Endothelial cell of umbilical vein (primary cell): Measurements from ENCODE around the gene PI4KA. TPM values are rescaled to one million over a fixed set of nuclear protein-coding genes. Genes with fewer than 3 reads are reported as not detected.

Experiments used
- BruUV-seq: library from RNA; stranded (reverse); fragments of 400-500 nt; replicated peaks from 2 replicates; lab custom pipeline; 2021; lab: Mats Ljungman, UMichigan
- CTCF ChIA-PET: fragments of 300-600, 350-600 bp; sonication (Branson Sonifier 250); formaldehyde crosslinking; loops from one replicate; lab custom pipeline; 2021; ENCODE audit warnings: antibody characterized with exemption, inconsistent platforms; lab: Charles Lee
- POLR2A ChIA-PET: fragments of 300-600, 350-600 bp; sonication (Branson Sonifier 250); formaldehyde crosslinking; loops from one replicate; lab custom pipeline; 2021; ENCODE audit warnings: antibody characterized with exemption, inconsistent platforms; lab: Charles Lee
- DNase-seq: peaks from one replicate; pipeline ENCODE4 v3.0.0-alpha.2; 2011; ENCODE audit warnings: low read depth, low spot score
- FAIRE-seq: peaks from 2 replicates; lab custom pipeline; 2011; peaks lifted over from hg19 to GRCh38; lab: Jason Lieb, UNC
- H2AFZ ChIP-seq: 2 replicates; pipeline ENCODE4 v1.6.0; 2012; ENCODE audit warnings: low read depth, low read length, control low read depth, inconsistent platforms
- H3K27ac ChIP-seq: 2 replicates; pipeline ENCODE4 v1.5.1; 2011; ENCODE audit warnings: low read depth, mild to moderate bottlenecking, control low read depth, low read length, moderate library complexity; ENCODE audit not compliant: insufficient read depth
- H3K27me3 ChIP-seq, 2 experiments: 2 replicates each; pipeline versions ENCODE4 v1.6.0 to v1.6.1; 2011; ENCODE audit warnings: low read length in 2 of 2, mixed read lengths in 1 of 2; ENCODE audit not compliant: control insufficient read depth in 2 of 2, insufficient read depth in 2 of 2
- H3K36me3 ChIP-seq, 2 experiments: 2 replicates in 1 of 2; 3 replicates in 1 of 2; pipeline ENCODE4 v1.5.1; 2011; ENCODE audit warnings: low read length in 2 of 2, mild to moderate bottlenecking in 1 of 2, moderate library complexity in 1 of 2; ENCODE audit not compliant: control insufficient read depth in 2 of 2, insufficient read depth in 2 of 2; ENCODE audit errors: extremely low read depth in 1 of 2
- H3K4me1 ChIP-seq: 3 replicates; pipeline ENCODE4 v1.5.1; 2011; ENCODE audit warnings: mild to moderate bottlenecking, low read length; ENCODE audit not compliant: control insufficient read depth, insufficient read depth; ENCODE audit errors: extremely low read depth
- H3K4me2 ChIP-seq: 2 replicates; pipeline ENCODE4 v1.6.1; 2011; ENCODE audit warnings: low read length, control low read depth, mixed read lengths; ENCODE audit not compliant: insufficient read depth
- H3K4me3 ChIP-seq, 3 experiments: fragments of 200-600 bp in 1 of 3; sonication (generic), shearing (Covaris generic) in 1 of 3; replicated peaks in 1 of 3; 2 replicates each; pipeline ENCODE4 v1.5.1; 2011 to 2016; ENCODE audit warnings: control low read depth in 3 of 3, low read length in 3 of 3, mild to moderate bottlenecking in 2 of 3, inconsistent platforms in 1 of 3, low read depth in 1 of 3, moderate library complexity in 1 of 3; ENCODE audit not compliant: insufficient read depth in 1 of 3
- H3K79me2 ChIP-seq: 2 replicates; pipeline ENCODE4 v1.6.0; 2012; ENCODE audit warnings: low read length, inconsistent platforms; ENCODE audit not compliant: control insufficient read depth, insufficient read depth
- H3K9ac ChIP-seq: replicated peaks from 2 replicates; pipeline ENCODE3; 2011; ENCODE audit warnings: low read length, control low read depth; ENCODE audit not compliant: insufficient read depth; ENCODE audit errors: extremely low read depth
- H3K9me1 ChIP-seq: replicated peaks from 3 replicates; pipeline ENCODE4 v1.6.0; 2011; ENCODE audit warnings: mild to moderate bottlenecking, low read length; ENCODE audit not compliant: control insufficient read depth, insufficient read depth; ENCODE audit errors: extremely low read depth
- H3K9me3 ChIP-seq: replicated peaks from 2 replicates; pipeline ENCODE4 v1.5.1; 2012; ENCODE audit warnings: low read length, inconsistent platforms; ENCODE audit not compliant: control insufficient read depth, insufficient read depth
- H4K20me1 ChIP-seq: replicated peaks from 2 replicates; pipeline ENCODE3; 2011; ENCODE audit warnings: mild to moderate bottlenecking, low read length; ENCODE audit not compliant: control insufficient read depth, insufficient read depth; ENCODE audit errors: extremely low read depth
- CTCF ChIP-seq, 2 donors: IDR thresholded peaks; 1 replicate in 1 of 2; 2 replicates in 1 of 2; pipeline ENCODE4 v1.5.1; 2011; ENCODE audit warnings: low read length in 2 of 2, mild to moderate bottlenecking in 2 of 2, moderate library complexity in 2 of 2, control low read depth in 1 of 2, inconsistent platforms in 1 of 2, low read depth in 1 of 2; ENCODE audit not compliant: insufficient read depth in 1 of 2; ENCODE audit errors: extremely low read depth in 1 of 2
- EZH2 ChIP-seq: IDR thresholded peaks from 2 replicates; pipeline ENCODE4 v1.6.1; 2012; ENCODE audit warnings: borderline replicate concordance, low read depth, mild to moderate bottlenecking, moderate library complexity, low read length, inconsistent platforms; ENCODE audit not compliant: severe bottlenecking
- FOS ChIP-seq: IDR thresholded peaks from 2 replicates; pipeline ENCODE4 v1.6.1; 2011; ENCODE audit warnings: mild to moderate bottlenecking, low read length, moderate library complexity, borderline replicate concordance; ENCODE audit not compliant: insufficient read depth
- GATA2 ChIP-seq: IDR thresholded peaks from 2 replicates; pipeline ENCODE4 v1.7.0; 2011; ENCODE audit warnings: low read depth, mild to moderate bottlenecking, moderate library complexity, mixed read lengths, low read length; ENCODE audit not compliant: insufficient read length, insufficient read depth
- JUN ChIP-seq: IDR thresholded peaks from 2 replicates; pipeline ENCODE4 v1.6.1; 2011; ENCODE audit warnings: borderline replicate concordance, low read depth; ENCODE audit not compliant: insufficient read length, insufficient read depth
- MYC ChIP-seq: IDR thresholded peaks from one replicate; pipeline ENCODE4 v1.6.1; 2011; ENCODE audit warnings: mild to moderate bottlenecking, low read depth, low read length
- POLR2A ChIP-seq: IDR thresholded peaks from 2 replicates; pipeline ENCODE4 v1.6.1; 2012; ENCODE audit warnings: low read depth, mild to moderate bottlenecking, control low read depth, low read length
- POLR2AphosphoS5 ChIP-seq: IDR thresholded peaks from 2 replicates; pipeline ENCODE4 v1.6.1; 2012; ENCODE audit warnings: low read depth, mild to moderate bottlenecking, control low read depth, low read length, moderate library complexity; ENCODE audit not compliant: insufficient read depth
- dilution Hi-C: fragments of 300-500 bp; cut with MboI; formaldehyde crosslinking; loops from one replicate; pipeline ENCODE4 v1.15.0; 2019; ENCODE audit warnings: low sequenced_read_pairs; ENCODE audit not compliant: extremely low pct_ligation_motif_present
- intact Hi-C: fragments of 100-400 bp; cut with micrococcal nuclease; formaldehyde crosslinking; loops from one replicate; pipeline ENCODE4 v1.10.0; 2022
- polyA plus RNA-seq, 4 experiments: library from polyadenylated mRNA; depleted of rRNA in 3 of 4; stranded (reverse) in 3 of 4; unstranded in 1 of 4; fragments of >200 nt; gene quantifications; 2 replicates each; pipeline versions ENCODE4 v1.2.1 to v1.2.3, GENCODE V29; 2011 to 2012; ENCODE audit warnings: missing spikeins in 1 of 4
- total RNA-seq: library from RNA; stranded (reverse); gene quantifications from 2 replicates; pipeline ENCODE4 v1.2.3, GENCODE V29; 2021
- TF ChIP-seq, protein P1 (sequence below): IDR thresholded peaks from 2 replicates; pipeline ENCODE4 v1.6.1; 2011; ENCODE audit not compliant: insufficient read depth, insufficient read length

Gene PI4KA
- total and polyA plus RNA-seq, 2 donors (not counting 3 experiments of a cell fraction or from before 2014, with no cell fraction given) = 28.9 to 56.4 TPM

GRCh38 chr22:20807315-20807752 lies 51.3 kb downstream of the PI4KA start:
- dilution Hi-C loops (no loop called here), intact Hi-C loops (no loop called here)
- H3K4me3 ChIP-seq = no peak overlapping the region
- POLR2A ChIA-PET = no interaction called here
- FAIRE-seq (no peak), DNase-seq (no peak)
- no peaks in the 10 kb centered on the region for H4K20me1 ChIP-seq
- no peak overlapping the region for H3K27ac ChIP-seq
- H3K79me2 ChIP-seq = no peaks in the 10 kb centered on the region
- H2AFZ ChIP-seq = no peak overlapping the region
- no TSS peak for BruUV-seq
- no peaks in the 10 kb centered on the region for H3K27me3 ChIP-seq
- no peaks in the 10 kb centered on the region for H3K9me1 ChIP-seq
- TF ChIP-seq, protein P1, sequence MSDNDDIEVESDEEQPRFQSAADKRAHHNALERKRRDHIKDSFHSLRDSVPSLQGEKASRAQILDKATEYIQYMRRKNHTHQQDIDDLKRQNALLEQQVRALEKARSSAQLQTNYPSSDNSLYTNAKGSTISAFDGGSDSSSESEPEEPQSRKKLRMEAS = no peak
- TF ChIP-seq MYC (no peak), GATA2 (no peak), JUN (no peak), POLR2AphosphoS5 (no peak), POLR2A (no peak), CTCF (IDR thresholded peaks at IDR 0.05; ENCODE audit: extremely low read depth in 1 of 2, insufficient read depth in 1 of 2, low read depth in 1 of 2, low read length in 2 of 2) (no peak), EZH2 (no peak), FOS (no peak)
- no peaks in the 10 kb centered on the region for H3K9me3 ChIP-seq
- no peak overlapping the region for H3K4me2 ChIP-seq
- H3K9ac ChIP-seq = no peak overlapping the region
- no peaks in the 10 kb centered on the region for H3K4me1 ChIP-seq
- CTCF ChIA-PET = no interaction called here
- H3K36me3 ChIP-seq = peaks cover 2 to 32% of the 10 kb centered on the region in 2 experiments
